Suprapubic skin (tissue), 4 donors: Measurements from ENCODE around the gene YY1AP1. TPM values are rescaled to one million over a fixed set of nuclear protein-coding genes. Genes with fewer than 3 reads are reported as not detected.
"Not testable (repeated sequence)": the region's sequence is repeated elsewhere in the genome, so short reads cannot be mapped to it uniquely, and the experiment has no call there.

Experiments
- DNase-seq, 2 donors: peaks; one replicate each; pipeline ENCODE4 v3.0.0-alpha.2; 2019; ENCODE audit warnings: low spot score in 2 of 2
- H3K27ac ChIP-seq: fragments of 200-600 bp; sonication (generic); one replicate; pipeline ENCODE4 v1.5.1; 2019
- H3K27me3 ChIP-seq: fragments of 200-600 bp; sonication (generic); one replicate; pipeline ENCODE4 v1.5.1; 2019
- H3K36me3 ChIP-seq: fragments of 200-600 bp; sonication (generic); one replicate; pipeline ENCODE4 v1.5.1; 2019
- H3K4me1 ChIP-seq: fragments of 200-600 bp; sonication (generic); one replicate; pipeline ENCODE4 v1.5.1; 2019
- H3K4me3 ChIP-seq: fragments of 200-600 bp; sonication (generic); one replicate; pipeline ENCODE4 v1.5.1; 2019; ENCODE audit warnings: mild to moderate bottlenecking
- H3K9me3 ChIP-seq: fragments of 200-600 bp; sonication (generic); one replicate; pipeline ENCODE4 v1.5.1; 2019
- EP300 ChIP-seq: sonication (generic); formaldehyde crosslinking; IDR thresholded peaks from one replicate; pipeline ENCODE4 v1.6.1; 2017; ENCODE audit warnings: antibody characterized with exemption
- POLR2A ChIP-seq, 2 donors: fragments of 450-650 bp; IDR thresholded peaks; one replicate each; pipeline ENCODE4 v1.6.1; 2017; ENCODE audit warnings: antibody characterized with exemption in 2 of 2, mild to moderate bottlenecking in 2 of 2, moderate library complexity in 2 of 2
- POLR2AphosphoS5 ChIP-seq, 3 donors: sonication (generic); formaldehyde crosslinking; IDR thresholded peaks; one replicate each; pipeline ENCODE4 v1.6.1; 2017; ENCODE audit warnings: antibody characterized with exemption in 3 of 3
- WGBS: methylation state at CpG from one replicate; pipeline ENCODE4 v1.1.5; 2018; 5-methylcytosine and 5-hydroxymethylcytosine counted together
- total RNA-seq, 4 donors: library from RNA; depleted of rRNA; stranded (reverse); fragments of >200 nt; gene quantifications; one replicate each; pipeline ENCODE4 v1.1.0, GENCODE V29; 2016
- TF ChIP-seq, protein P1 (sequence below), 2 donors: fragments of 200-600 bp in 1 of 2; fragments of 450-650 bp in 1 of 2; sonication (generic) in 1 of 2; IDR thresholded peaks; one replicate each; pipeline ENCODE4 v1.5.1; 2016 to 2019; ENCODE audit warnings: antibody characterized with exemption in 2 of 2, mild to moderate bottlenecking in 1 of 2, moderate library complexity in 1 of 2

The YY1AP1 gene
- total RNA-seq, 4 donors from 2014 or later: 56.0 to 106 (median 80.1) TPM

DNA sequence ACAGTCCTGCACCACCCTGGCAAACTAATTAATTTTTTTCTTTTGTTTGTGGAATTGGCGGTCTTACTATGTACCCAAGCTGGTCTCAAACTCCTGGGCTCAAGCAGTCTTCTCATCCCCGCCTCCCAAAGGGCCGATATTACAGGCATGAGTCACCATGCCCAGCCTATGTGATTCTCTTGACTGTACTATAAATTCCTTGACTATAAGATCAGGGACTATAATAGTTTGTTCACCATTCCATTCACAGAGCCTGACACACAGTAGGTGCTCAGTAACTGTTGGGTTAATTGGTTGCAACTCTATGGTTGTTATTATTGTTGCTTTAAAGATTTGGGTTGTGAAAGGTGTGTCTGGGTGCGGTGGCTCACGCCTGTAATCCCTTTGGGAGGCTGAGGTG, 17.6 kb upstream of the YY1AP1 start:
- Histone ChIP-seq H3K4me3 (no peak overlapping the region), H3K27ac (no peak overlapping the region), H3K27me3 (no peaks in the 10 kb centered on the region), H3K9me3 (no peaks in the 10 kb centered on the region), H3K4me1 (no peaks in the 10 kb centered on the region), H3K36me3 (no peaks in the 10 kb centered on the region)
- TF ChIP-seq EP300: no peak
- TF ChIP-seq, protein P1, sequence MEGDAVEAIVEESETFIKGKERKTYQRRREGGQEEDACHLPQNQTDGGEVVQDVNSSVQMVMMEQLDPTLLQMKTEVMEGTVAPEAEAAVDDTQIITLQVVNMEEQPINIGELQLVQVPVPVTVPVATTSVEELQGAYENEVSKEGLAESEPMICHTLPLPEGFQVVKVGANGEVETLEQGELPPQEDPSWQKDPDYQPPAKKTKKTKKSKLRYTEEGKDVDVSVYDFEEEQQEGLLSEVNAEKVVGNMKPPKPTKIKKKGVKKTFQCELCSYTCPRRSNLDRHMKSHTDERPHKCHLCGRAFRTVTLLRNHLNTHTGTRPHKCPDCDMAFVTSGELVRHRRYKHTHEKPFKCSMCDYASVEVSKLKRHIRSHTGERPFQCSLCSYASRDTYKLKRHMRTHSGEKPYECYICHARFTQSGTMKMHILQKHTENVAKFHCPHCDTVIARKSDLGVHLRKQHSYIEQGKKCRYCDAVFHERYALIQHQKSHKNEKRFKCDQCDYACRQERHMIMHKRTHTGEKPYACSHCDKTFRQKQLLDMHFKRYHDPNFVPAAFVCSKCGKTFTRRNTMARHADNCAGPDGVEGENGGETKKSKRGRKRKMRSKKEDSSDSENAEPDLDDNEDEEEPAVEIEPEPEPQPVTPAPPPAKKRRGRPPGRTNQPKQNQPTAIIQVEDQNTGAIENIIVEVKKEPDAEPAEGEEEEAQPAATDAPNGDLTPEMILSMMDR (IDR thresholded peaks at IDR 0.05): no peak
- TF ChIP-seq POLR2A (IDR thresholded peaks at IDR 0.05): no peak
- no peak for TF ChIP-seq POLR2AphosphoS5 (IDR thresholded peaks at IDR 0.05)
- DNase-seq: no peak
- WGBS: 91% methylated on average over 5 of the region's 5 CpGs

DNA sequence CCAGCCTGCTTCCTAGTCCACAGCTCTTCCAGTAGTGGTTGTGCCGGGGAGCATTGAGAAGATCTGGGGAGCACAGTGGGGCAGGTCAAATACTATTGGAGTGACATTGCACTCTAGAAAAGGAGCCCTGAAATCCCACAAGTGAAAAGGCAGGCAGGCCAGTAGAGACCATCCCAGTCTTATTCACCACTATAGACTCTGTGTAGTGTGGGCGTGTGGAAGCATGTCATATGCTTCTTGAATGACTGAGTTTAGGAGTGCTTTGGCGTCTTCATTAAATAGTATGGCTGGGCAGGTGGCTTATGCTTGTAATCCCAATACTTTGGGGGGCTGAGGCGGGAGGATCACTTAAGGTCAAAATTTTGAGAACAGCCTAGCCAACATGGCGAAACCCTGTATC, 15.8 kb upstream of the YY1AP1 start:
- H3K4me3 ChIP-seq, H3K27me3 ChIP-seq, H3K36me3 ChIP-seq, H3K9me3 ChIP-seq, H3K27ac ChIP-seq, DNase-seq, H3K4me1 ChIP-seq: not testable (repeated sequence)
- 81% methylated on average over 5 of the region's 5 CpGs for WGBS

DNA sequence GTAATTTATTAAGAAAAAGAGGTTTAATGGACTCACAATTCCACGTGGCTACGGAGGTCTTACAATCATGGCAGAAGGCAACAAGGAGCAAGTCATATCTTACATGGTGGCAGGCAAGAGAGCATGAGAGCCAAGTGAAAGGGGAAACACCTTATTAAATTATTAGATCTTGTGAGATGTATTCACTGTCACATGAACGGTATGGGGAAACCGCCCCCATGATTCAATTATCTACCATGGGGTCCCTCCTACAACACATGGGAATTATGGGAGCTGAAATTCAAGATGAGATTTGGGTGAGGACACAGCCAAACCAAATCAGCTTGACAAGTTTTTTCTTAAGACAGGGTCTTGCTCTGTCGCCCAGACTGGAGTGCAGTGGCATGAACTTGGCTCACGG, 14.6 kb upstream of the YY1AP1 start:
- TF ChIP-seq POLR2AphosphoS5 (IDR thresholded peaks at IDR 0.05) (no peak), EP300 (no peak), POLR2A (IDR thresholded peaks at IDR 0.05) (no peak)
- TF ChIP-seq, protein P1 (IDR thresholded peaks at IDR 0.05): no peak
- Histone ChIP-seq H3K4me1 (no peaks in the 10 kb centered on the region), H3K9me3 (no peaks in the 10 kb centered on the region), H3K27ac (no peak overlapping the region), H3K4me3 (no peak overlapping the region), H3K27me3 (no peaks in the 10 kb centered on the region), H3K36me3 (no peaks in the 10 kb centered on the region)
- DNase-seq: no peak
- WGBS: 90% methylated on average over 6 of the region's 6 CpGs

DNA sequence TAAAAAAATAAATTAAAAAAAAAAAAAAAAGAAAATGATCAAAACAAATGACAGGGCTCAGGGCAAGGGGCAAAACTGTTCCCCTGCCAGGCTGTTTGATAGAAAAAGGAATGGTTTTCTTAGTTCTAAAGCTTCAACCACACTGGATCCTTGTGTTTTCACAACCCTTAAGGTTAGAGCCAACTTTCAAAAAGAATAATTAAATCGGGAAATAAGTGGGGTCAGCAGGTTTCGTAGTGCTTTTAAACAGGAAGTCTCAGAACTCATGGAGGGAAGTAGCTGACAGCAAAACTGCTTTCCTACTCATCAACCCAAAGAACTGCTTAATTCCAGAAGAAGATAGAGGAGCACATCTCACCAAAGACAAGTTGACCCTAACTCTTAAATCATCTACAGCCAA, 13.1 kb upstream of the YY1AP1 start:
- H3K27me3 ChIP-seq, H3K9me3 ChIP-seq, H3K4me3 ChIP-seq, DNase-seq, H3K27ac ChIP-seq, H3K36me3 ChIP-seq, H3K4me1 ChIP-seq: not testable (repeated sequence)
- whole genome bisulfite sequencing: 63% methylated on average over 2 of the region's 2 CpGs

DNA sequence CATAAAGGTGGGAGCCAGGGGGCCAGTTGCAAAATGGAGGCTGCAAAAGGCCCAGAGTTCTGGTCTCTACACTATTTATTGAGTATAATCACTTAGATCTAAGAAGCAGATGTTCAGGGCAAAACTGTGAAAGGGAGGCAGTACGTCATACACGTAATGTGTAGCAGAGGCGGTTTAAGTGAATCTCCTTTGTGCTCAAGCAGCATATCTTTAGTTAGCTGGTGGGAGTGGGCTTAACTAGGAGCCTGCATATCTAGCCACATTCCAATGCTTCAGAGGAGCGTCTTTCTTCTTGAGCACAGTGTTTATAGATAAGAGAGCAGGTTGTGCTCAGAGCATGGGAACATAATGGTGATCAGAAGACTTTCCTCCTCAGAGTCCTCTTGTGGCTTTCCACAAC, 10.5 kb upstream of the YY1AP1 start:
- H3K27ac ChIP-seq, H3K9me3 ChIP-seq, DNase-seq, H3K4me3 ChIP-seq, H3K36me3 ChIP-seq, H3K27me3 ChIP-seq: not testable (repeated sequence)
- WGBS: 94% methylated on average over 4 of the region's 4 CpGs
- H3K4me1 ChIP-seq: peaks cover 24% of the 10 kb centered on the region

DNA sequence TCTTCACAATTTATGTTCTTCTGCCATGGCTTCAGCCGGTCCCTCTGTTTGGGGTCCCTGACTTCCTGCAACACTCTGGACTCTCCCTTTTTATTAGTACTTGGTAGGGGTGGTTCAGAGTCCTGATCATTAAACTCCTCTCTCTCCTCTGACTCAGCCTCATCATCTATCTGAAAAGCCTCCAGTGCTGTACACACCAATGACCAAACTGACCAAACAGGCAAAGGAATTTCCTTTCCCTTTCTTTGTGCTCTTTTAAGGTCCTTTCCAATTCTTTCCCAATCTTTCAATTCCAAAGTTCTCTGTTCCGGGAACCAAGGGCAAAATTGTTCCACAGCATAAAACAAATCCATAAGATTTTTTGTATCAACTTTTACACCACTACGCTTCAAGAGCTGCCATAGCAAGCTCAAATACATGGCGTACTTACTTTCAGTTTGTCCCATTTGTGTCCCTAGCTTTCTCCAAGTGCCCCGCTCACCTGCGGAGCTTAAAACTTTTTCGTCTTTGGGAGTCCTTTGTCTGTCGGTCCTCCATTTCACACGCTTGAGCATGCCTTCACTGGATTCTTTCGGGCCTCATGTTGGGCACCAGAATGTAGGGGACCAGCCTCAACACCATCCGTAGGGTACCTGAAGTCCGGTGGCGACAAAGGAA, 9.9 kb upstream of the YY1AP1 start:
- H3K27me3 ChIP-seq: no peaks in the 10 kb centered on the region
- no peaks in the 10 kb centered on the region for H3K9me3 ChIP-seq
- DNase-seq: no peak
- peaks cover 24% of the 10 kb centered on the region for H3K4me1 ChIP-seq
- no peak for TF ChIP-seq POLR2AphosphoS5 (IDR thresholded peaks at IDR 0.05)
- TF ChIP-seq EP300: no peak
- no peak for TF ChIP-seq POLR2A (IDR thresholded peaks at IDR 0.05)
- TF ChIP-seq, protein P1 (IDR thresholded peaks at IDR 0.05): no peak
- no peaks in the 10 kb centered on the region for H3K36me3 ChIP-seq
- 94% methylated on average over 13 of the region's 13 CpGs for WGBS
- no peak overlapping the region for H3K27ac ChIP-seq
- H3K4me3 ChIP-seq: no peak overlapping the region

DNA sequence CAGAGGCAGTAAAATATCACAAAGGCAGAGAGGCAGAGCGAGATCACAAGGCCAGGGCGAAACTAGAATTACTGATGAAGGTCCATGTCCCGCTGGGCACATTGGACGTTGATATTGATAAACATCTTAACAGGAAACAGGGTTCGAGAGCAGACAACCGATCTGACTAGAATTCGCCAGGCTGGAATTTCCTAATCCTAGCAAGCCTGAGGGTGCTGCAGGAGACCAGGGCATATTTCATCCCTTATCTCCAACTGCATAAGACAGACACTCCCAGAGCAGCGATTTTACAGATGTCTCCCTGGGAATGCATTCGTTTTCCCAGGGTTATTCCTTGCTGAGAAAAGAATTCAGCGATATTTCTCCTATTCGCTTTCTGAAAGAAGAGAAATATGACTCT, 9.0 kb upstream of the YY1AP1 start:
- not testable (repeated sequence) for DNase-seq, H3K36me3 ChIP-seq, H3K9me3 ChIP-seq, H3K4me3 ChIP-seq, H3K27me3 ChIP-seq, H3K27ac ChIP-seq
- 84% methylated on average over 11 of the region's 11 CpGs for WGBS
- H3K4me1 ChIP-seq: peaks cover 24% of the 10 kb centered on the region
